RPMI7951 (cell line): ENCODE results near the gene POU2AF1. TPM values are rescaled to one million over a fixed set of nuclear protein-coding genes. Genes with fewer than 3 reads are reported as not detected.
"Not testable (repeated sequence)": the region's sequence is repeated elsewhere in the genome, so short reads cannot be mapped to it uniquely, and the experiment has no call there.

Experiments used
- DNase-seq: peaks from one replicate; pipeline ENCODE4 v3.0.0-alpha.2; 2012; ENCODE audit warnings: low read depth
- total RNA-seq: library from RNA; depleted of rRNA; stranded (reverse); fragments of >200 nt; shearing (Covaris generic); gene quantifications from 2 replicates; pipeline ENCODE4 v1.2.3, GENCODE V29; 2014; rRNA removed

The POU2AF1 gene
- total RNA-seq, 1 experiment from 2014 or later = not detected

DNA sequence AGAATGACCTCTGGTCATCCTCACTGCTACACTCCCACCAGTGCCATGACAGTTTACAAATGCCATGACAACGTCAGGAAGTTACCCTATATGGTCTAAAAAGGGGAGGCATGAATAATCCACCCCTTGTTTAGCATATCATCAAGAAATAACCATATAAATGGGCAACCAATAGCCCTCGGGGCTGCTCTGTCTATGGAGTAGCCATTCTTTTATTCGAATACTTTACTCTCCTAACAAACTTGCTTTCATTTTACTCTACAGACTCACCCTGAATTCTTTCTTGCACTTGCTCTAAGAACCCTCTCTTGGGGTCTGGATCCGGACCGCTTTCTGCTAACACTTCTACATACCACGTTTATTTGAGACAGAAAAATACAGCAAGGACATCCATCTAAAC, 58.9 kb downstream of the POU2AF1 start:
- not testable (repeated sequence) for DNase-seq

DNA sequence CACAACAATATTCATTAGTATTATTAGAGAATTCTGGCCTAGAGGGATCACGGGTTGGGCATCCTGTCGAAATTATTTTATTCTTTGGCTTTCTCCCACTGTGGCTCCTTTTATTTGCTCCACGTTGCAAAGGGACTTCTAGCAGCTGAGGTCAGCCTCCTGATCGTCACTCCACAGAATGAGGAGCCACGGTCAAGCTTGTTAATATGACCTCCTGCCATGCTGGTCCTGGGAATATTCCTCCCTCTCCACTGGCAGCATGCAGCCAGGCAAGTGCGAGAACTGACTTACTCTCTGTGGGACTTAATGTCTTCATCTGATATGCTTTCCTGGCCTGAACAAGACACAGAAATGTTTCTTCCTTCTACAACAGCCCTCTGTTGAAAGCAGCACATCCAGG, 59.8 kb downstream of the POU2AF1 start:
- no peak for DNase-seq

DNA sequence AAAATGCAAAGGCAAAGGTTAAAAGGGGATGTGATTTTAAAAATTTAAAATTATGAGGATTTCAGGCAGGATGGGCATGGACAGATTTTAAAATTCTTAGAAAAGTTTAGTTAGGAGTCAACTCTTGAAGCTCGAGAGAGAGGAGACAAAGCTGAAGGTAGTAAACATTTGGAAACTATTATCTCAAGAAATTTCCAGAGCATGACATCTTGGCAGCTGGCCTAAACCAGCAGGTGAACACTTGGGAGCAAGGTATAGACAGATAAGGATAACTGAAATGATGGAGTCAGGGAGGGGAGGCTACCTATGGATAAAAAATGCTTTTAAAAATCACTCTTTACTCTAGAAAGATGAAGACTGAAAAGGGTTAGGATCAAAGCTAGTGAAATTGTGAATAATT, 67.0 kb downstream of the POU2AF1 start:
- DNase-seq = no peak

DNA sequence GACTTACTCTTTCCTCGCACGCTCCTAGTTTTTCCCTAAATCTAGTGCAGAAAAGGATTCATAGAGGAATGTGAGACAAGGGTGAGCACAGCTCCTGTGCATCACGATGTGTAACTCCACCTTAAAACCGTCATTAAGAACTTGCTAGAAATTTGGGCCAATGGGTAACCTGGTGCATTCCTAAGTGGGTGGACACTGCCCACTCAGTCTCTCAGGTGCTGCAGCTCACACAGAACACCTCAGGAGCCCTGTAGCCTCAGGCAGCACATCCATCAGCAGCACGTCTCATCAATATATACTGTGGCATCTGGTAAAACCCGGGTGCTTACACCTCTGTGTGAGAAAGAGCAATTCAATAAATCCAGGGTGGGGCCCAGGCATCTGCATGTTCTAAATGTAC, 68.4 kb downstream of the POU2AF1 start:
- no peak for DNase-seq

DNA sequence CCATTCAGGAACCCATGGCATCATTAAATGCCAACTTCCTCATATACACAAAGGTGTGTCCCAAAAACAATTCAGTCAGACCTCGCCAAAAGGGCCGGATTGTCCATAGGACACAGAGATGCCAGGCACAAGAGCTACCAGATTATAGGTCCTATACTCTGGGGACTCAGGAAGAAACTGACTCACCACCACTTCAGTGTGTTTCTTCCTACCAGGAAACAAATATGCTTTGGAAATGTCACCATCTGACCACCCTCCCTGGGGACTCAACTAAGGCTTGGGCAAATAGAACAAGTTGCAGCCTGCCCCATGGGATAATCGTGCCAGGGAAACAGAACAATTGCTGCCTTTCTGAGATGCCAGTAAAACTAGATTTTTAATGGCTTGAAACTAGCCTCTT, 69.0 kb downstream of the POU2AF1 start:
- DNase-seq = no peak

DNA sequence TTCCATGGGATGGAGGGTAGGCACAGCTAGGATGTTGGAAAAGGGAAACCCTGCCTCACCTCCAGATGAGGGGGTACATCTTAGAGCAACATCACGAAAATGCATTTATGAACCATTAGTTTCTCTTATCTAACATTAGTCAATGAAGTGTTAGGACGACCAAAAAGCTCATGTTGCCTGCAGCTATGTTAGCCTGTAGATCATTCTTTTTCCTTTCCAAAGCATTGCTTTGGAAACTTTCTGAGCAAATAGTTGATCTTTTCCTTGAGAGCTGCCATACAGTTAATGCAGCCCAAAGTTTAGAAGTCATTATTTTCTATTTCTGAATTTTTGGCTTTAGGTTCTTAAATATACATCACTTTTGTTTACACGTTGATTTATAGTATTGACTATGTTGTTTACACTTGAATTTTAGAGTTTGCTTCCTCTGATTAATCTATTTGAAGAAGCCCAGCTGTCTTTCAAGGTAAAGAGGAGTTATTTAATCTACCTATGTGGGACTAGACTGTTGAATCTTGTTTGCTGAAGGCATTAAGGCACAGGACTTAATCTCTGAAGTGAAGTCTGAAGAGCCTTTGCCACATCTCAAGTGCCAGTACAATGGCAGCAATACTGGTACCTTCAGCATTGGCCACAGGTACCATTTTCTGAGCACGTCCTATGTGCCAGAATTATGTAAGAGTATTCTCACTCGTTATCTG, 69.7 kb downstream of the POU2AF1 start:
- DNase-seq = no peak

DNA sequence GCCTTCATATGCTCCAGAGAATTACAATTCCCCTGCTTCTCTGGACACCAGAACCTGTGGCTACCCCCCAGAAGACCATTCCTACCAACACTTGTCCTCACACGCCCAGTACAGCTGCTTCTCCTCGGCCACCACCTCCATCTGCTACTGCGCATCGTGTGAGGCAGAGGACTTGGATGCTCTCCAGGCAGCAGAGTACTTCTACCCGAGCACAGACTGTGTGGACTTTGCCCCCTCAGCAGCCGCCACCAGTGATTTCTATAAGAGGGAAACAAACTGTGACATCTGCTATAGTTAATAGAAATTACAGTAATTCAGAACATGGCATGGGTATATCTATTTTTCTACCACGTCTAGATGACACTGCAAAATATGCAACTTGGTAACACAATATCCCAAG, 70.9 kb downstream of the POU2AF1 start:
- DNase-seq = no peak

DNA sequence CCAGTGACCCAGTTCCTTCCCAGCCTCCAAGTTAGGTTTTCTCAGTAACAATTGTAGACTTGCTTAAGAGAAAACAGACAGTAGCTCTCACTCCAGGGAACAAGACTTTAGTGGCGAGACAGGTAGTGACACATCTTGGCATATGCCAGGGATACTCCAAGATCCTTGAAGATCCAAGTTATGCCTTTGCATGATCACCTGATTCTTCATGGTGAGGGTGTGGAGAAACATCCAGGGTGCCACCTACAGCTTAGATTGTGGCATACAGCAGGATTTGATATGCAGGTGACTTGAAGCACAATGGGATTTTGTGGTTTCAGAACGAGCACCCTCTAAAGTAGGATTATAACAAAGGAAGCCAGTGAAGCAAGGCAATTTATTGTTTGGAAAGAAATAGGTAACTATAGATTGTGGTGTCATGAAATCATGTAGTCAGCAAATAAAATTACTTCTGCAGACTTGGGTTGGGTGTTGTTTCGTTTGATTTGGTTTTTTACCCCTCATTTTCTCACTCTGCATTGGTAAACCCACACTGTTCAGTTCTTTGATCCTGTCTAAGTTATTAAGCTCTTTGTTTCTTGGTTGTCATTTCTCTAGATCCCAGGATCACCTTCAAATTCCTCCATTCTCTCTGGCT, 71.5 kb downstream of the POU2AF1 start:
- DNase-seq = no peak

DNA sequence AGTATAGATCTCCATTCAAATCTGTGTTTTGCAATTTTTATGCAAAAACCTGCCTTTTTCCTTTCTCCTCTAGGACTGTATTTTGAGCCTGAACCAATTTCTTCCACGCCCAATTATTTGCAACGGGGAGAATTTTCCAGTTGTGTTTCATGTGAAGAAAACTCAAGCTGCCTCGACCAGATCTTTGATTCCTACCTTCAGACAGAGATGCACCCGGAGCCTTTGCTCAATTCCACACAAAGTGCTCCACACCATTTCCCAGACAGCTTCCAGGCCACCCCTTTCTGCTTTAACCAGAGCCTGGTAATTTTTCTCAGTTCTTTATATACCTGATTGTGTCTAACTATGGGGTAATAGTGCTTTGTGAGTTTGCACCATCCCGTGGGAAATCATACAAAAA, 72.8 kb downstream of the POU2AF1 start:
- DNase-seq = no peak

DNA sequence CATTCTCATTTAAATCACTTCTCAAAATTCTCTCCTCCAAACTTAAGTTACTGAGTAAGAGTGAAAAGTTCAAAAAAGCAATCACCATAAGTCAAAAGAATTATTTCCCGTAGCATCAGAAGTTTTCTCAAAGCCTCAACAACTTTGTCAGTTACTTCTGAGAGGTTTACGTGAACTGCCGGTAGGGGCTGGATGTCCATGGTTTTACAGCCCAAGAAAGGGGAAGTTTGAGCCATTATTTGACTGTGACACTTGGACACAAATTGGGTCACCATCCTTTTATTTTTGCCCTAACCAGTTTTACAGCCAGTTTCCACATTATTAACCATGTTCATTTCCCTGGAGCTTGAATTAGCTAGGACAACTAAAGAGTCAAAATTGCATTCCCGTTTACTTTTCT, 73.2 kb downstream of the POU2AF1 start:
- DNase-seq = no peak

DNA sequence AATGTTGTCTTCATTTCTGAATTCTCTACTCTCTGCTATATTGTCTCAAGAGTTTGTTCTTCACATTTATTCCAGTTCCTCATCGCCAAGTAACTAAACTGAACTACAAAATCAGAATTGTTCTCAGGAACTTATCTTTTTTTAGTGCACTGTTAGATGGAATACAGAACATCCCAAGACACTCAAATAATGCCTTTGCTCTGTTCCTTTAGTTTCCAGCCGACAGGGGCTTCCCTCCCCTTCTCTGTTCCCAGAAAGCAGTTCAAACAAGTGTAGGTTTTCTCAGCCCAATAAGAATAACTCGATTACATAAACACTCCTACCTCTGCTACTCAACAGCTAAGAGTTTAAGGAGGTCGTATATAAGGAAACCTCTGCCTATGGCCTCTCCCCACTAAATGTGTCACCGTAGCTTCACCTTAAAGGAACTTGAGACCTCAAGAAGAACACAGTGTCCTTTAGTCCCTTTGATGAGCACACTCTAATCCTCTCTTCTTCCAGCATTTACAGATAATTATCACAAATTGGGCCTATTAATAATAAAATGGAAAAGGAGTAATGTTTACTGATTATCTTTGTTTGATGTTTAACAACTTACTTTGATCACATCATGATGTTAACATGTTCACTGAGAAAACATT, 73.8 kb downstream of the POU2AF1 start:
- no peak for DNase-seq

DNA sequence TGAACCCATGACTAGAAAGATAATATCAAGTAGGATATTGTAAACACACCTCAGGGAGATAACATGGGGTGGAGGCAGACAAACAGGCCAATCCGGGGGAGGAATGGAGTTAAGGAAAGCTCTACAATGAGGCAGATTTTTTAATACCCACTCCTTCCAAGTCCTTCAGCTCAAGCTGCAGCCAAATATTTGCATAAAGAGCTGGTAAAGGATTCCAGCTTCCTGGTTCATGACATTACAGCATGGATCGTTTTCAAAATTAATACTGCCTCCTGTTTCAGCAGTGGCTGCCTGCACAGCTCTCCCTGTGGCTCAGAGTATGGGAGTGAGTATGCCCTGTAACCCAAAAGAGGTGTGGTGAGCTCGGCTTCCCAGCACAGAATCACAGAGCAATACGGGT, 75.6 kb downstream of the POU2AF1 start:
- DNase-seq = no peak

DNA sequence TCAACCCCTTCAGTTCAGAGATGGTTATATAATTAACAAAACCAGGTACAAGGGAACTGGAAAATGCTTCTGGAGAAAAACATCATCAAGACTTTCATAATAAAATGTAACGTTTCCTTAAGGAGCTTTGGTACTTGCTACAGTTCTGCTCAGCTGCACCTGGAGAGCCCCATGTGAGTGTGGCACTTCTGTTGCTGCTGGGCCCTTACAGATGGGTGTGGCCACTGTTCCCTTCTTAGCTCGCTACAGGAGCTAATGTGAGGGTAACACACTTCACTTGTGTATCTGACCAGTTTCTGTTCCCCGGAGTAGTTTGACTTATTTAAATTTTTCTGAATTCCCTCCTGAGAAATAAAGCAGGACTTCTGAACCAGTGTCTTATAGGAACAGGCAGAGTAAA, 76.8 kb downstream of the POU2AF1 start:
- DNase-seq = no peak

Other genes with a start within 250 kb of the POU2AF1 start
- gene POU2AF2, start 133.6 kb downstream of the POU2AF1 start, total RNA-seq = not detected in 2 replicates
- 0.24 TPM in 1 of 2 replicates, not detected in the other for gene POU2AF3, start 80.7 kb downstream of the POU2AF1 start, total RNA-seq
- 0.78 TPM in 1 of 2 replicates, not detected in the other for gene BTG4, start 133.1 kb upstream of the POU2AF1 start, total RNA-seq
- not detected in 2 replicates for gene HOATZ, start 135.5 kb upstream of the POU2AF1 start, total RNA-seq
- 10.9 and 13.3 TPM in 2 replicates for gene LAYN, start 161.4 kb upstream of the POU2AF1 start, total RNA-seq
- gene SIK2, start 223.2 kb upstream of the POU2AF1 start, total RNA-seq = 17.1 and 17.3 TPM in 2 replicates